ENCODE results near the gene ZFAND3.

ZFAND3 gene

GRCh38 chr6:38067263-38067980, 247.9 kb downstream of the ZFAND3 start:
- no peak for DNase-seq
- WGBS (ENCODE audit: extremely low coverage, insufficient coverage, low lambda C conversion rate), result no CpG with 5 or more reads among the region's 2 CpGs
- Histone ChIP-seq H3K4me3 (ENCODE audit: low read length) (no peak overlapping the region), H3K27me3 (ENCODE audit: insufficient read depth, low read length, poor library complexity) (no peaks in the 10 kb centered on the region), H3K79me1 (ENCODE audit: low read length) (peaks cover 3% of the 10 kb centered on the region), H2BK120ac (ENCODE audit: low read depth, low read length) (no peak overlapping the region), H3K27ac (ENCODE audit: low read depth, low read length) (no peak overlapping the region), H3K36me3 (ENCODE audit: control insufficient read depth, insufficient read depth, low read length) (peaks cover 3% of the 10 kb centered on the region), H3K4me2 (ENCODE audit: low read length) (no peak overlapping the region), H4K8ac (ENCODE audit: low read depth, low read length) (no peak overlapping the region), H3K9ac (ENCODE audit: low read length) (no peak overlapping the region), H4K5ac (ENCODE audit: low read length) (no peak overlapping the region), H2BK15ac (replicated peaks; ENCODE audit: low read depth) (no peak overlapping the region), H2BK5ac (ENCODE audit: low read length) (no peak overlapping the region), H2AK5ac (ENCODE audit: low read length) (no peak overlapping the region), H3K4ac (ENCODE audit: low read depth, low read length) (no peak overlapping the region), H3K79me2 (ENCODE audit: control insufficient read depth, insufficient read depth, low read length) (no peaks in the 10 kb centered on the region), H3K56ac (ENCODE audit: low read length) (no peak overlapping the region), H3K18ac (ENCODE audit: low read length) (no peak overlapping the region), H3K4me1 (ENCODE audit: control insufficient read depth, low read depth, low read length) (no peaks in the 10 kb centered on the region), H3K23ac (ENCODE audit: low read length) (no peak overlapping the region)

GRCh38 chr6:38068854-38069590, 249.5 kb downstream of the ZFAND3 start:
- Histone ChIP-seq H3K4ac (ENCODE audit: low read depth, low read length) (no peak overlapping the region), H2AK5ac (ENCODE audit: low read length) (no peak overlapping the region), H4K8ac (ENCODE audit: low read depth, low read length) (no peak overlapping the region), H2BK15ac (replicated peaks; ENCODE audit: low read depth) (no peak overlapping the region), H3K23ac (ENCODE audit: low read length) (no peak overlapping the region), H3K4me1 (ENCODE audit: control insufficient read depth, low read depth, low read length) (no peaks in the 10 kb centered on the region), H3K36me3 (ENCODE audit: control insufficient read depth, insufficient read depth, low read length) (no peaks in the 10 kb centered on the region), H4K5ac (ENCODE audit: low read length) (no peak overlapping the region), H3K79me2 (ENCODE audit: control insufficient read depth, insufficient read depth, low read length) (no peaks in the 10 kb centered on the region), H3K27ac (ENCODE audit: low read depth, low read length) (no peak overlapping the region), H3K4me2 (ENCODE audit: low read length) (no peak overlapping the region), H3K27me3 (ENCODE audit: insufficient read depth, low read length, poor library complexity) (no peaks in the 10 kb centered on the region), H2BK120ac (ENCODE audit: low read depth, low read length) (no peak overlapping the region), H3K9ac (ENCODE audit: low read length) (no peak overlapping the region), H3K56ac (ENCODE audit: low read length) (no peak overlapping the region), H3K79me1 (ENCODE audit: low read length) (peaks cover 5% of the 10 kb centered on the region), H3K4me3 (ENCODE audit: low read length) (no peak overlapping the region), H2BK5ac (ENCODE audit: low read length) (no peak overlapping the region), H3K18ac (ENCODE audit: low read length) (no peak overlapping the region)
- WGBS (ENCODE audit: extremely low coverage, insufficient coverage, low lambda C conversion rate), result no CpG with 5 or more reads among the region's 7 CpGs
- DNase-seq, result no peak

- no CpG with 5 or more reads among the region's 4 CpGs for WGBS (ENCODE audit: extremely low coverage, insufficient coverage, low lambda C conversion rate)
- no peak overlapping the region for H2BK15ac ChIP-seq (replicated peaks; ENCODE audit: low read depth)
- no peak overlapping the region for H4K5ac ChIP-seq (ENCODE audit: low read length)
- H3K79me2 ChIP-seq (ENCODE audit: control insufficient read depth, insufficient read depth, low read length), result no peaks in the 10 kb centered on the region
- H3K27ac ChIP-seq (ENCODE audit: low read depth, low read length), result no peak overlapping the region
- no peak overlapping the region for H2AK5ac ChIP-seq (ENCODE audit: low read length)
- no peak overlapping the region for H3K4me3 ChIP-seq (ENCODE audit: low read length)
- no peak overlapping the region for H3K56ac ChIP-seq (ENCODE audit: low read length)
- no peak overlapping the region for H3K23ac ChIP-seq (ENCODE audit: low read length)
- H3K4me1 ChIP-seq (ENCODE audit: control insufficient read depth, low read depth, low read length), result no peaks in the 10 kb centered on the region
- no peak overlapping the region for H2BK120ac ChIP-seq (ENCODE audit: low read depth, low read length)
- no peak overlapping the region for H4K8ac ChIP-seq (ENCODE audit: low read depth, low read length)
- H3K18ac ChIP-seq (ENCODE audit: low read length), result no peak overlapping the region
- no peak overlapping the region for H3K9ac ChIP-seq (ENCODE audit: low read length)
- H3K4ac ChIP-seq (ENCODE audit: low read depth, low read length), result no peak overlapping the region
- H3K4me2 ChIP-seq (ENCODE audit: low read length), result no peak overlapping the region
- H2BK5ac ChIP-seq (ENCODE audit: low read length), result no peak overlapping the region
- no peak for DNase-seq
- H3K36me3 ChIP-seq (ENCODE audit: control insufficient read depth, insufficient read depth, low read length), result no peaks in the 10 kb centered on the region
- H3K27me3 ChIP-seq (ENCODE audit: insufficient read depth, low read length, poor library complexity), result no peaks in the 10 kb centered on the region
- H3K79me1 ChIP-seq (ENCODE audit: low read length), result peaks cover 2% of the 10 kb centered on the region
Observed at GRCh38 chr6:38077488-38078030, 258.0 kb downstream of the ZFAND3 start.

- Histone ChIP-seq H3K36me3 (ENCODE audit: control insufficient read depth, insufficient read depth, low read length) (no peaks in the 10 kb centered on the region), H3K23ac (ENCODE audit: low read length) (no peak overlapping the region), H3K4me1 (ENCODE audit: control insufficient read depth, low read depth, low read length) (no peaks in the 10 kb centered on the region), H4K5ac (ENCODE audit: low read length) (no peak overlapping the region), H3K56ac (ENCODE audit: low read length) (no peak overlapping the region), H2BK5ac (ENCODE audit: low read length) (no peak overlapping the region), H3K27ac (ENCODE audit: low read depth, low read length) (no peak overlapping the region), H3K4ac (ENCODE audit: low read depth, low read length) (no peak overlapping the region), H3K79me2 (ENCODE audit: control insufficient read depth, insufficient read depth, low read length) (no peaks in the 10 kb centered on the region), H3K79me1 (ENCODE audit: low read length) (no peaks in the 10 kb centered on the region), H2BK120ac (ENCODE audit: low read depth, low read length) (no peak overlapping the region), H3K4me2 (ENCODE audit: low read length) (no peak overlapping the region), H2AK5ac (ENCODE audit: low read length) (no peak overlapping the region), H3K4me3 (ENCODE audit: low read length) (no peak overlapping the region), H4K8ac (ENCODE audit: low read depth, low read length) (no peak overlapping the region), H3K27me3 (ENCODE audit: insufficient read depth, low read length, poor library complexity) (no peaks in the 10 kb centered on the region), H3K9ac (ENCODE audit: low read length) (no peak overlapping the region), H2BK15ac (replicated peaks; ENCODE audit: low read depth) (no peak overlapping the region), H3K18ac (ENCODE audit: low read length) (no peak overlapping the region)
- no CpG with 5 or more reads among the region's 4 CpGs for WGBS (ENCODE audit: extremely low coverage, insufficient coverage, low lambda C conversion rate)
- no peak for DNase-seq
Observed at GRCh38 chr6:38078671-38079070, 259.1 kb downstream of the ZFAND3 start.

- Histone ChIP-seq H3K4me1 (ENCODE audit: control insufficient read depth, low read depth, low read length) (no peaks in the 10 kb centered on the region), H2BK5ac (ENCODE audit: low read length) (no peak overlapping the region), H3K4ac (ENCODE audit: low read depth, low read length) (no peak overlapping the region), H3K79me2 (ENCODE audit: control insufficient read depth, insufficient read depth, low read length) (no peaks in the 10 kb centered on the region), H3K18ac (ENCODE audit: low read length) (no peak overlapping the region), H3K27me3 (ENCODE audit: insufficient read depth, low read length, poor library complexity) (no peaks in the 10 kb centered on the region), H4K5ac (ENCODE audit: low read length) (no peak overlapping the region), H2BK15ac (replicated peaks; ENCODE audit: low read depth) (no peak overlapping the region), H2BK120ac (ENCODE audit: low read depth, low read length) (no peak overlapping the region), H3K4me2 (ENCODE audit: low read length) (no peak overlapping the region), H3K4me3 (ENCODE audit: low read length) (no peak overlapping the region), H3K9ac (ENCODE audit: low read length) (no peak overlapping the region), H3K23ac (ENCODE audit: low read length) (no peak overlapping the region), H2AK5ac (ENCODE audit: low read length) (no peak overlapping the region), H4K8ac (ENCODE audit: low read depth, low read length) (no peak overlapping the region), H3K36me3 (ENCODE audit: control insufficient read depth, insufficient read depth, low read length) (no peaks in the 10 kb centered on the region), H3K79me1 (ENCODE audit: low read length) (no peaks in the 10 kb centered on the region), H3K56ac (ENCODE audit: low read length) (no peak overlapping the region), H3K27ac (ENCODE audit: low read depth, low read length) (no peak overlapping the region)
- no peak for DNase-seq
- WGBS (ENCODE audit: extremely low coverage, insufficient coverage, low lambda C conversion rate), result no CpG with 5 or more reads among the region's 1 CpG
Observed at GRCh38 chr6:38079107-38079506, 259.6 kb downstream of the ZFAND3 start.

Measured in mesendoderm (in vitro differentiated cells).